ENCODE measurements around the gene DYDC2.

Gene DYDC2

DNA sequence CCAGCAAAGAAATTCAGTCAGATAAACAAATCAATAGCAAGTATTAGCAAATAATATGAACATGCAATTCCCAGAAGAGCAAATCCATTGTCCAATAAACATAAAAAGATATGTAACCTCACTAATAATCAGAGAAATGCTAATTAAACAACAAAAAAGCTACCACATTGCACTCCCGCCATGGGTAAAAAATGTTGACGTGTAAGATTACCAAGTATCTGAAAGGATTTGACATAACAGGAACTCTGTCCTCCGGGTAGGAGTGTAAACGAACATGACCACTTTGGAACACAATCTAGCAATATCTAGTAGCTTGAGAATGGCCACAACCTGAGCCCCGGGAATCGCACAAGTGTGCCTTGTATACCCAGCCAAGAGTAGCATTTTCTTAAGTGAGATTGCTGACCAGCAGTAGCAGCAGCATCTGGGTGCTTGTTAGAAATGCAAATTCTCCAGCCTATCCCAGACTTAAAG lies 31.7 kb upstream of the DYDC2 start:
- Histone ChIP-seq H3K36me3 (ENCODE audit: control insufficient read depth in 1 of 2, insufficient read depth in 2 of 2, low read depth in 1 of 2, low read length in 2 of 2) (no peaks in the 10 kb centered on the region), H2AK5ac (ENCODE audit: low read length, severe bottlenecking) (no peak overlapping the region), H2AFZ (ENCODE audit: low read depth, low read length) (no peak overlapping the region), H3K18ac (ENCODE audit: low read depth in 1 of 2, low read length in 2 of 2) (no peak overlapping the region), H2BK12ac (ENCODE audit: low read length in 2 of 2) (no peak overlapping the region), H3K23ac (ENCODE audit: low read length in 2 of 2) (no peak overlapping the region), H3K14ac (ENCODE audit: low read length in 2 of 2) (no peak overlapping the region), H3K9me3 (ENCODE audit: control insufficient read depth, low read length) (no peaks in the 10 kb centered on the region), H3K4me2 (ENCODE audit: low read length, poor library complexity, severe bottlenecking) (no peak overlapping the region), H3K79me1 (replicated peaks; ENCODE audit: low read length, poor library complexity, severe bottlenecking) (no peaks in the 10 kb centered on the region), H3K27ac (ENCODE audit: low read length, poor library complexity, severe bottlenecking) (no peak overlapping the region), H3K4me3 (ENCODE audit: insufficient read depth in 1 of 2, low read depth in 1 of 2, low read length in 2 of 2) (no peak overlapping the region), H2BK5ac (ENCODE audit: low read depth, low read length, poor library complexity, severe bottlenecking) (no peak overlapping the region), H2BK15ac (ENCODE audit: low read depth, poor library complexity, severe bottlenecking) (no peak overlapping the region), H4K8ac (ENCODE audit: low read length) (no peak overlapping the region), H3K27me3 (ENCODE audit: control insufficient read depth in 1 of 2, insufficient read depth in 1 of 2, low read length in 2 of 2) (peaks cover 4 to 22% of the 10 kb centered on the region in 2 experiments), H3K4me1 (ENCODE audit: control insufficient read depth, insufficient read depth, low read depth, low read length) (no peaks in the 10 kb centered on the region), H4K91ac (ENCODE audit: low read length) (no peak overlapping the region), H3K4ac (ENCODE audit: low read depth in 1 of 2, low read length in 2 of 2) (no peak overlapping the region), H3K9ac (ENCODE audit: low read length) (no peak overlapping the region), H2BK120ac (ENCODE audit: low read depth, low read length) (no peak overlapping the region)
- DNase-seq: no peak
- WGBS: 91% methylated on average over 6 of the region's 6 CpGs

DNA sequence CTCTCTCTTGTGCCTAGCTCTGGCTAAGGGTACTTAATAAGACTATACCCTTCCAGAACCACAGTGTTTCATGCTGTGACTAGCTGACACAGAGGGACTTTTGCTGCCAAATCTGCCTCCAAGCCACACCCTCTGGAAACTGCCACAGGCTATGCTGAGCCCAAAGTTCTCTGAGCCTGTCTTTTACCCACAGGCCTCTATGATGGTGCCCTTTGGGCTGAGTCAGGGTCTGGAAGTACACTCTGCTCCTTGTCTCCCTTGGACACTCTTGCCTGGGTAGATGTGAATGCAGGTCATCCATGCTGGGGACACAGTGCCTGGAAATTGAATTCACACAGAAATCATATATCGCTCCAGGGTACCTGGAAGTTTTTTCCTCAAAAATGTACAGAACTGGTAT lies 22.6 kb upstream of the DYDC2 start:
- Histone ChIP-seq H4K91ac (ENCODE audit: low read length) (no peak overlapping the region), H3K4me3 (ENCODE audit: insufficient read depth in 1 of 2, low read depth in 1 of 2, low read length in 2 of 2) (no peak overlapping the region)

DNA sequence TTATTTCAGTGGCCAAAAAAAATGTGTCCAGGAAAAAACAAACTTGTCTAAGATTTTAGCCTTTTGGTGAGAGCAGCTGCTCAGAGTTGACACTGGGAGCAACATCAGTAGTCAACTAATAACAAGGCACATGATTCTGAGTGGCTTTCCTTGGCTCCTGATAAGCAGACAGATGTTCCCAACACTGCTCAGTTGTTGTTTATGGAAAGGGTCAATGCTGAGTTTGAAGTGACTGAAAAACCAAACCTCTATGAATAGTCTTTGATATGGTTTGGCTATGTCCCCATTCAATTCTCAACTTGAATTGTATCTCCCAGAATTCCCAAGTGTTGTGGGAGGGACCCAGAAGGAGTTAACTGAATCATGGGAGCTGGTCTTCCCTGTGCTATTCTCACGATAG lies 12.3 kb upstream of the DYDC2 start:
- Histone ChIP-seq H3K9me3 (ENCODE audit: control insufficient read depth, low read length) (no peaks in the 10 kb centered on the region), H2BK120ac (ENCODE audit: low read depth, low read length) (no peak overlapping the region), H3K4me3 (ENCODE audit: insufficient read depth in 1 of 2, low read depth in 1 of 2, low read length in 2 of 2) (no peak overlapping the region), H3K14ac (ENCODE audit: low read length in 2 of 2) (no peak overlapping the region), H2BK15ac (ENCODE audit: low read depth, poor library complexity, severe bottlenecking) (no peak overlapping the region), H3K18ac (ENCODE audit: low read depth in 1 of 2, low read length in 2 of 2) (no peak overlapping the region), H2AFZ (ENCODE audit: low read depth, low read length) (no peak overlapping the region), H3K4ac (ENCODE audit: low read depth in 1 of 2, low read length in 2 of 2) (no peak overlapping the region), H3K79me1 (replicated peaks; ENCODE audit: low read length, poor library complexity, severe bottlenecking) (no peaks in the 10 kb centered on the region), H3K4me2 (ENCODE audit: low read length, poor library complexity, severe bottlenecking) (no peak overlapping the region), H3K36me3 (ENCODE audit: control insufficient read depth in 1 of 2, insufficient read depth in 2 of 2, low read depth in 1 of 2, low read length in 2 of 2) (no peaks in the 10 kb centered on the region), H3K27me3 (ENCODE audit: control insufficient read depth in 1 of 2, insufficient read depth in 1 of 2, low read length in 2 of 2) (peaks cover 0 to 5% of the 10 kb centered on the region in 2 experiments), H3K27ac (ENCODE audit: low read length, poor library complexity, severe bottlenecking) (no peak overlapping the region), H4K91ac (ENCODE audit: low read length) (no peak overlapping the region), H2AK5ac (ENCODE audit: low read length, severe bottlenecking) (no peak overlapping the region), H2BK5ac (ENCODE audit: low read depth, low read length, poor library complexity, severe bottlenecking) (no peak overlapping the region), H3K4me1 (ENCODE audit: control insufficient read depth, insufficient read depth, low read depth, low read length) (no peaks in the 10 kb centered on the region), H4K8ac (ENCODE audit: low read length) (no peak overlapping the region), H2BK12ac (ENCODE audit: low read length in 2 of 2) (no peak overlapping the region), H3K9ac (ENCODE audit: low read length) (no peak overlapping the region), H3K23ac (ENCODE audit: low read length in 2 of 2) (no peak overlapping the region)
- WGBS: 83% methylated on average over 1 of the region's 1 CpG
- DNase-seq: no peak

More for the DNA sequence above, 22.6 kb upstream of the DYDC2 start:
- H2BK5ac ChIP-seq (ENCODE audit: low read depth, low read length, poor library complexity, severe bottlenecking): no peak overlapping the region
- H3K14ac ChIP-seq (ENCODE audit: low read length in 2 of 2): no peak overlapping the region
- H4K8ac ChIP-seq (ENCODE audit: low read length): no peak overlapping the region
- H2AK5ac ChIP-seq (ENCODE audit: low read length, severe bottlenecking): no peak overlapping the region
- H3K9me3 ChIP-seq (ENCODE audit: control insufficient read depth, low read length): no peaks in the 10 kb centered on the region
- no peak overlapping the region for H2BK12ac ChIP-seq (ENCODE audit: low read length in 2 of 2)
- no peak overlapping the region for H3K4ac ChIP-seq (ENCODE audit: low read depth in 1 of 2, low read length in 2 of 2)
- no peak overlapping the region for H2BK15ac ChIP-seq (ENCODE audit: low read depth, poor library complexity, severe bottlenecking)
- no peak overlapping the region for H3K4me2 ChIP-seq (ENCODE audit: low read length, poor library complexity, severe bottlenecking)
- DNase-seq: no peak
- no peak overlapping the region for H2AFZ ChIP-seq (ENCODE audit: low read depth, low read length)
- no peak overlapping the region for H3K23ac ChIP-seq (ENCODE audit: low read length in 2 of 2)
- no peaks in the 10 kb centered on the region for H3K4me1 ChIP-seq (ENCODE audit: control insufficient read depth, insufficient read depth, low read depth, low read length)
- no peak overlapping the region for H2BK120ac ChIP-seq (ENCODE audit: low read depth, low read length)
- peaks cover 14 to 24% of the 10 kb centered on the region in 2 experiments for H3K27me3 ChIP-seq (ENCODE audit: control insufficient read depth in 1 of 2, insufficient read depth in 1 of 2, low read length in 2 of 2)
- H3K36me3 ChIP-seq (ENCODE audit: control insufficient read depth in 1 of 2, insufficient read depth in 2 of 2, low read depth in 1 of 2, low read length in 2 of 2): no peaks in the 10 kb centered on the region
- no peaks in the 10 kb centered on the region for H3K79me1 ChIP-seq (replicated peaks; ENCODE audit: low read length, poor library complexity, severe bottlenecking)
- H3K18ac ChIP-seq (ENCODE audit: low read depth in 1 of 2, low read length in 2 of 2): no peak overlapping the region
- no CpG with 5 or more reads among the region's 1 CpG for WGBS
- no peak overlapping the region for H3K27ac ChIP-seq (ENCODE audit: low read length, poor library complexity, severe bottlenecking)
- no peak overlapping the region for H3K9ac ChIP-seq (ENCODE audit: low read length)

- no peak overlapping the region for H3K23ac ChIP-seq (ENCODE audit: low read length in 2 of 2)
- DNase-seq: no peak
- no peaks in the 10 kb centered on the region for H3K9me3 ChIP-seq (ENCODE audit: control insufficient read depth, low read length)
- H3K4ac ChIP-seq (ENCODE audit: low read depth in 1 of 2, low read length in 2 of 2): no peak overlapping the region
- H3K4me2 ChIP-seq (ENCODE audit: low read length, poor library complexity, severe bottlenecking): no peak overlapping the region
- H3K9ac ChIP-seq (ENCODE audit: low read length): no peak overlapping the region
- H4K8ac ChIP-seq (ENCODE audit: low read length): no peak overlapping the region
- WGBS: 95% methylated on average over 2 of the region's 2 CpGs
- H2BK5ac ChIP-seq (ENCODE audit: low read depth, low read length, poor library complexity, severe bottlenecking): no peak overlapping the region
- no peak overlapping the region for H2BK120ac ChIP-seq (ENCODE audit: low read depth, low read length)
- H3K36me3 ChIP-seq (ENCODE audit: control insufficient read depth in 1 of 2, insufficient read depth in 2 of 2, low read depth in 1 of 2, low read length in 2 of 2): no peaks in the 10 kb centered on the region
- no peaks in the 10 kb centered on the region for H3K79me1 ChIP-seq (replicated peaks; ENCODE audit: low read length, poor library complexity, severe bottlenecking)
- no peak overlapping the region for H3K27ac ChIP-seq (ENCODE audit: low read length, poor library complexity, severe bottlenecking)
- peaks cover 0 to 3% of the 10 kb centered on the region in 2 experiments for H3K27me3 ChIP-seq (ENCODE audit: control insufficient read depth in 1 of 2, insufficient read depth in 1 of 2, low read length in 2 of 2)
- no peak overlapping the region for H3K18ac ChIP-seq (ENCODE audit: low read depth in 1 of 2, low read length in 2 of 2)
- H3K4me1 ChIP-seq (ENCODE audit: control insufficient read depth, insufficient read depth, low read depth, low read length): no peaks in the 10 kb centered on the region
- H2BK15ac ChIP-seq (ENCODE audit: low read depth, poor library complexity, severe bottlenecking): no peak overlapping the region
- no peak overlapping the region for H2AFZ ChIP-seq (ENCODE audit: low read depth, low read length)
- no peak overlapping the region for H2BK12ac ChIP-seq (ENCODE audit: low read length in 2 of 2)
- no peak overlapping the region for H4K91ac ChIP-seq (ENCODE audit: low read length)
- H2AK5ac ChIP-seq (ENCODE audit: low read length, severe bottlenecking): no peak overlapping the region
- H3K14ac ChIP-seq (ENCODE audit: low read length in 2 of 2): no peak overlapping the region
- no peak overlapping the region for H3K4me3 ChIP-seq (ENCODE audit: insufficient read depth in 1 of 2, low read depth in 1 of 2, low read length in 2 of 2)
Measured at GRCh38 chr10:80344912-80345311, 11.7 kb upstream of the DYDC2 start.
